ENCODE results near the gene DEPDC4.
"Not testable (repeated sequence)": the region's sequence is repeated elsewhere in the genome, so short reads cannot be mapped to it uniquely, and the experiment has no call there.

Gene DEPDC4

DNA sequence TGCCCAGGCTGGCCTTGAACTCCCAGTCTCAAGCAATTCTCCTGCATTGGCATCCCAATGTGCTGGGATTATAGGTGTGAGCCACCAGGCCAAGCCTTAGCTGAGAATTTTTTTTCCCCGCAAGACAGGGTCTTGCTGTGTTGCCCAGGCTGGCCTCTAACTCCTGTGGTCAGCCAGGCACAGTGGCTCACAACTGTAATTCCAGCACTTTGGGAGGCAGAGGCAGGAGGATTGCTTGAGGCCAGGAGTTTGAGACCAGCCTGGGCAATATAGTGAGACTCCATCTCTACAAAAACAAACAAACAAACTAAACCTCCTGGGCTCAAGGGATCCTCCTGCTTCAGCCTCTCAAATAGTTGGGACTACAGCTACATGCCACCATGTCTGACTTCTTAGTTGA is 27.3 kb downstream of the DEPDC4 start:
- no peak for DNase-seq (ENCODE audit: low read depth)
- TF ChIP-seq, protein P1, sequence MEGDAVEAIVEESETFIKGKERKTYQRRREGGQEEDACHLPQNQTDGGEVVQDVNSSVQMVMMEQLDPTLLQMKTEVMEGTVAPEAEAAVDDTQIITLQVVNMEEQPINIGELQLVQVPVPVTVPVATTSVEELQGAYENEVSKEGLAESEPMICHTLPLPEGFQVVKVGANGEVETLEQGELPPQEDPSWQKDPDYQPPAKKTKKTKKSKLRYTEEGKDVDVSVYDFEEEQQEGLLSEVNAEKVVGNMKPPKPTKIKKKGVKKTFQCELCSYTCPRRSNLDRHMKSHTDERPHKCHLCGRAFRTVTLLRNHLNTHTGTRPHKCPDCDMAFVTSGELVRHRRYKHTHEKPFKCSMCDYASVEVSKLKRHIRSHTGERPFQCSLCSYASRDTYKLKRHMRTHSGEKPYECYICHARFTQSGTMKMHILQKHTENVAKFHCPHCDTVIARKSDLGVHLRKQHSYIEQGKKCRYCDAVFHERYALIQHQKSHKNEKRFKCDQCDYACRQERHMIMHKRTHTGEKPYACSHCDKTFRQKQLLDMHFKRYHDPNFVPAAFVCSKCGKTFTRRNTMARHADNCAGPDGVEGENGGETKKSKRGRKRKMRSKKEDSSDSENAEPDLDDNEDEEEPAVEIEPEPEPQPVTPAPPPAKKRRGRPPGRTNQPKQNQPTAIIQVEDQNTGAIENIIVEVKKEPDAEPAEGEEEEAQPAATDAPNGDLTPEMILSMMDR (conservative IDR thresholded peaks at IDR 0.05; ENCODE audit: low read depth, low read length), result no peak

DNA sequence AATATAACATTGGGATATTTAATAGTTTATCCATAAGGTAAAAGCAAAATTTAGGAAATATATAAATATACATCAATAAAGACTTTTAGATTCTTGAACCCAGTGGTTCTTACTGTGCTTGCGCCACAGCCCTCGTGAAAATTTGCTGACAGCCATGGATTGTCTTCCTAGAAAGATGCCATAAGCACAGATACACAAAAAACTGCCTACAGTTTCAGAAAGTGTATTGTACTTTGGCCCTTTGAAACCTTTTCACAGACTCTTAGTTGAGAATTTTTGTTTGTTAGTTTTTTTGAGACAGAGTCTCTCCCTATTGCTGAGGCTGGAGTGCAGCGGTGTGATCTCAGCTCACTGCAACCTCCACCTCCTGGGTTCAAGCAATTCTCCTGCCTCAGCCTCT is 28.1 kb downstream of the DEPDC4 start:
- TF ChIP-seq, protein P1 (conservative IDR thresholded peaks at IDR 0.05; ENCODE audit: low read depth, low read length), result no peak
- no peak for DNase-seq (ENCODE audit: low read depth)
- no peak overlapping the region for H3K4me3 ChIP-seq (ENCODE audit: low read length)

More for the DNA sequence above, 27.3 kb downstream of the DEPDC4 start:
- no peak overlapping the region for H3K4me3 ChIP-seq (ENCODE audit: low read length)

DNA sequence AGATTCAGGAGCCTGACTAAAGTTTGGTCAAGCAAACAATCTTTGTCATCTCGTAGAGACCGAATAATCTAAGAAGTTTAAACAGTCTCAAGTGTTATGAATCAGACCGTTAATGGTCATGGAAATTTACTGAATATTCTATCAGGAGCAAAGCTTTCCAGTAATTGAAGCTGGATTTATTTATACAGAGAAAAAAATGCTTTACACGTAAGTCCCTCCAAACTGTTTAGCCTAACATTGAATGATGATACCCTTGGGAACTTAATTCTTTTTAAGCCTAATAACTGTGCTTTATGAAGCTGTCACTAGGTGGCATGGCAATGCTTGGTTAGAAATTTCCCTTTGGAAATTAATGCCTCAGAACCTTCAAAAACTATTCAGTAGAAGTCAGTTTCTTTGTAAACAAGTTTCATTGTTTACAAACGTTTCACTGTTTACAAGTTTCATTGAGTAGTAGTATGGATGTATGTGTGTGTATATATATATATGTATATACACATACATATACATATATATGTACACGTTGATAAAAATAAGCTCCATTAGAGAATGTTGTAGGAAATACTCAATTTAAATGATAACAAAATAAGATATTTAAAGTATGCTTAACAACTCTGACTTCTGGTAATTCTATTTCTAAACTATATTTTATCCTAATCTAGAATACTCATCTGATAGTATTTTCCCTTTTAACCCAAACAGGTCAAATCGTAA is 32.1 kb downstream of the DEPDC4 start:
- no peak for DNase-seq (ENCODE audit: low read depth)
- TF ChIP-seq, protein P1 (conservative IDR thresholded peaks at IDR 0.05; ENCODE audit: low read depth, low read length), result peak; percentile 79
- H3K4me3 ChIP-seq (ENCODE audit: low read length), result no peak overlapping the region

DNA sequence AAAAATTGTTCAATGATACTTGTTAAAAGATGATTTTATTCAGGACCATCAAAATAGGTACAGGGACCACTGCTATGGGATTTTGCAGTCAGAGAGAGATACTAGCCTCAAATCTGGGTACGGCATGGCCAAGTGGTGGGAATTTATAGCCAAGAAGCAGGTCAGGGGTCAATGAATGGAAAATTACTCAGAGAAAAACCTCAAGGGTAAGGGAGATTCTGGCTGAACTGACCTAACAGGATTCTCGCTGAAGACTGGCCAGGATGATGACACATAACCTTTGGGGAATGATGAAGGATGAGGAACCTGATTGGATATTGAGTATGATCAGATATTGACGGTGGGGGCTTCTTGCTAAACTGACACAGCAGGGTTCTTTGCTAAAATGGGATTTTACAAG is 32.7 kb downstream of the DEPDC4 start:
- H3K4me3 ChIP-seq (ENCODE audit: low read length), result no peak overlapping the region
- TF ChIP-seq, protein P1 (conservative IDR thresholded peaks at IDR 0.05; ENCODE audit: low read depth, low read length), result no peak
- no peak for DNase-seq (ENCODE audit: low read depth)

DNA sequence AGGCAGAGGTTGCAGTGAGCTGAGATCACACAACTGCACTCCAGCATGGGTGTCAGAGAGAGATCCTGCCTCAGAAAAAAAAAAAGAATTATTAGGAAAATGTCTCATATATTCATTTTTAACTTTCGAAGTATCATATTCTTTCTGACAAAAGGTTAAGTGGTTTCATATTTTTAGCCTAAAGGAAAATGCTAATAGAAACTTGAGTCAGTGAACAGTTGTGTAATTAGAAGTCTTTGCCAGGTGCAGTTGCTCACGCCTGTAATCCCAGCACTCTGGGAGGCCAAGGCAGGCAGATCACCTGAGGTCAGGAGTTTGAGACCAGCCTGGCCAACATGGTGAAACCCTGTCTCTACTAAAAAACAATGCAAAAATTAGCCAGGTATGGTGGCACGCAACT is 35.0 kb downstream of the DEPDC4 start:
- not testable (repeated sequence) for DNase-seq (ENCODE audit: low read depth); H3K4me3 ChIP-seq (ENCODE audit: low read length)

DNA sequence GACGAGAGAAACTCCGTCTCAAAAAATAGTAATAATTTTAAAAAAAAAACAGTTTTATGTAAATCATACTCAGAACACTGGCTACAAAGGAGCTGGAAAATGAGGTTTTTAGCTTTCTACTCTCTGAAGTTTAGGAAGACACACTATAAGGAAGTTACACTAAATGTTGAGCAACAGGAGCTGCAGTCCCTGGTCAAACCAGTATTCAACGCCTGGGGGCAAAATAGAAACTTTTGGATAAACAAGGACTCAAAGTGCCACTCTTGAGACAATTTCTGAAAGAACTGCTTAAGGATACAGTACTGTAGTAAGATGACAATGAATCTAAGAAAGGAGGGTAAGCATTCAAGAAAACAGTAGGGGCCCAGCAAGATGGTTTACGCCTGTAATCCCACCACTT is 37.0 kb downstream of the DEPDC4 start:
- no peak for DNase-seq (ENCODE audit: low read depth)
- TF ChIP-seq, protein P1 (conservative IDR thresholded peaks at IDR 0.05; ENCODE audit: low read depth, low read length), result no peak
- no peak overlapping the region for H3K4me3 ChIP-seq (ENCODE audit: low read length)

DNA sequence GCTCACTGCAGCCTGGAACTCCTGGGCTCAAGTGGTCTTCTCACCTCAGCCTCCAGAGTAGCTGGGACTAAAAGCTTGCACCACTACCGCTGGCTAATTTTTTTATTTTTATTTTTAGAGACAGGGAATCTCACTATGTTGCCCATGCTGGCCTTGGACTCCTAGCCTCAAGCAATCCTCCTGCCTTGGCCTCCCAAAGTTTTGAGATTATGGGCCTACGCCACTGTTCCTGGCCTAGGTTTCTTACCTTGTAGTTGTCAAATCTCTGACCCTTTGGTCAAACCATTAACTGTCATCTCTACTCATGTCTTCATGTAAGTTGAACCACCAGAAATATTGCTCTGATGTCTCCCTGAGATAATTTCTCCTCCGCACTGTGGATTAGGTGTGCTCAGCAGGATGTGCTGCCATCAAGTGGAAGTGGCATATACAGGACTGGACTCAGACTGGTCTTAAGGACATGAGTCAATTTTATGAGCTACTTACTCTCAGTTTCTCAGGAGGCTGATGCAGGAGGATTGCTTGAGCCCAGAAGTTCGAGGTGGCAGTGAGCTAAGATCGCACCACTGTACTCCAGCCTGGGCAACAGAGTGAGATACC is 37.7 kb downstream of the DEPDC4 start:
- TF ChIP-seq, protein P1 (conservative IDR thresholded peaks at IDR 0.05; ENCODE audit: low read depth, low read length), result peak; percentile 25
- H3K4me3 ChIP-seq (ENCODE audit: low read length), result no peak overlapping the region
- DNase-seq (ENCODE audit: low read depth), result no peak
